ENCODE results near the gene ABLIM3. TPM values are rescaled to one million over a fixed set of nuclear protein-coding genes. Genes with fewer than 3 reads are reported as not detected.

ABLIM3 gene
- total RNA-seq, 1 experiment from 2014 or later: 14.3 TPM

GRCh38 chr5:149257889-149258705 lies 116.8 kb downstream of the ABLIM3 start:
- ATAC-seq: no peak
- no peak overlapping the region for H3K4me2 ChIP-seq (ENCODE audit: low read length)
- intact Hi-C loops (cut with micrococcal nuclease): no loop called here
- RAD21 ChIA-PET (ENCODE audit: low non-redundant PET in 1 of 2, low total read pairs in 2 of 2, uncharacterized antibody in 2 of 2, unreplicated experiment in 2 of 2): no interaction called here
- no peak overlapping the region for H2AFZ ChIP-seq (ENCODE audit: low read depth, low read length, poor library complexity, severe bottlenecking)
- no peak for DNase-seq (ENCODE audit: low read depth, low spot score)
- no TSS peak for BruUV-seq (replicated peaks)
- POLR2A ChIA-PET: no interaction called here
- H3K9me2 ChIP-seq (ENCODE audit: insufficient read depth): no peaks in the 10 kb centered on the region
- H4K20me1 ChIP-seq (ENCODE audit: insufficient read depth): no peaks in the 10 kb centered on the region
- no peaks in the 10 kb centered on the region for H3K79me2 ChIP-seq (ENCODE audit: insufficient read depth, low read length)
- H3K36me3 ChIP-seq (ENCODE audit: control insufficient read depth in 1 of 2, insufficient read depth in 2 of 2, low read length in 2 of 2): no peaks in the 10 kb centered on the region
- no peaks in the 10 kb centered on the region for H3K27me3 ChIP-seq (ENCODE audit: insufficient read depth, low read length)
- CTCF ChIA-PET: no interaction called here
- H3K9me3 ChIP-seq (ENCODE audit: control insufficient read depth in 1 of 2, insufficient read depth in 1 of 2, low read depth in 1 of 2, low read length in 2 of 2): no peaks in the 10 kb centered on the region
- H3K4me3 ChIP-seq (replicated peaks in 1 of 2; ENCODE audit: low read depth in 1 of 2, low read length in 2 of 2): no peak overlapping the region
- H3K27ac ChIP-seq (ENCODE audit: low read depth, low read length): no peak overlapping the region
- H3K9ac ChIP-seq (ENCODE audit: low read length): no peak overlapping the region
- TF ChIP-seq POLR2AphosphoS5 (IDR thresholded peaks at IDR 0.05; ENCODE audit: low read depth, low read length) (no peak), ATF3 (IDR thresholded peaks at IDR 0.05) (no peak), EGR1 (IDR thresholded peaks at IDR 0.05; ENCODE audit: low read depth) (no peak), ZFX (IDR thresholded peaks at IDR 0.05) (no peak), JUND (IDR thresholded peaks at IDR 0.05) (no peak), RAD21 (IDR thresholded peaks at IDR 0.05; ENCODE audit: low read depth) (no peak), POLR2A (IDR thresholded peaks at IDR 0.05; ENCODE audit: borderline replicate concordance, extremely low read depth, insufficient read depth, insufficient read length) (no peak), SRF (IDR thresholded peaks at IDR 0.05; ENCODE audit: low read depth) (no peak), REST (IDR thresholded peaks at IDR 0.05; ENCODE audit: low read depth) (no peak), CTCF (IDR thresholded peaks at IDR 0.05 in 2 of 3, conservative IDR thresholded peaks at IDR 0.05 in 1 of 3; ENCODE audit: borderline replicate concordance in 1 of 3, insufficient read depth in 1 of 3, low read depth in 2 of 3, low read length in 2 of 3) (no peak), MAX (IDR thresholded peaks at IDR 0.05) (no peak), EZH2 (IDR thresholded peaks at IDR 0.05) (no peak), CEBPB (IDR thresholded peaks at IDR 0.05; ENCODE audit: low read depth) (no peak), TCF7L2 (IDR thresholded peaks at IDR 0.05; ENCODE audit: borderline replicate concordance, extremely low read depth, insufficient read depth, insufficient read length) (no peak), ELF1 (IDR thresholded peaks at IDR 0.05; ENCODE audit: borderline replicate concordance, low read depth) (no peak), FOSL1 (IDR thresholded peaks at IDR 0.05; ENCODE audit: low read depth) (no peak), ZNF274 (IDR thresholded peaks at IDR 0.05; ENCODE audit: low read depth, low read length) (no peak)
- no peaks in the 10 kb centered on the region for H3K4me1 ChIP-seq (ENCODE audit: control insufficient read depth in 1 of 2, insufficient read depth in 2 of 2, low read length in 2 of 2)

All from HCT116 (cell line).